Thymus (tissue), 11 donors: ENCODE results near the gene TSPAN11. TPM values are rescaled to one million over a fixed set of nuclear protein-coding genes. Genes with fewer than 3 reads are reported as not detected.

Experiments
- DNase-seq, 9 donors: peaks; one replicate each; pipeline ENCODE4 v3.0.0-alpha.2; 2013; ENCODE audit warnings: low spot score in 9 of 9, low read depth in 6 of 9, missing footprints in 1 of 9
- H3K27ac ChIP-seq, 2 donors: one replicate each; pipeline ENCODE4 v1.5.1; 2013; ENCODE audit warnings: control low read depth in 1 of 2, low read depth in 1 of 2, low read length in 1 of 2, mild to moderate bottlenecking in 1 of 2, moderate library complexity in 1 of 2
- H3K27me3 ChIP-seq, 2 donors: one replicate each; pipeline ENCODE4 v1.5.1; 2013; ENCODE audit warnings: low read length in 1 of 2; ENCODE audit not compliant: control insufficient read depth in 2 of 2, insufficient read depth in 1 of 2
- H3K36me3 ChIP-seq, 2 donors: one replicate each; pipeline ENCODE4 v1.5.1; 2013; ENCODE audit warnings: low read length in 1 of 2, mild to moderate bottlenecking in 1 of 2, moderate library complexity in 1 of 2; ENCODE audit not compliant: control insufficient read depth in 2 of 2, insufficient read depth in 2 of 2
- H3K4me1 ChIP-seq, 2 donors: one replicate each; pipeline ENCODE4 v1.5.1; 2013; ENCODE audit warnings: low read length in 2 of 2; ENCODE audit not compliant: control insufficient read depth in 2 of 2, insufficient read depth in 2 of 2
- H3K4me3 ChIP-seq, 2 donors: one replicate each; pipeline ENCODE4 v1.5.1; 2013; ENCODE audit warnings: low read length in 2 of 2, control low read depth in 1 of 2, mild to moderate bottlenecking in 1 of 2
- H3K9me3 ChIP-seq, 2 donors: one replicate each; pipeline ENCODE4 v1.5.1; 2013; ENCODE audit warnings: low read length in 1 of 2, mild to moderate bottlenecking in 1 of 2; ENCODE audit not compliant: control insufficient read depth in 2 of 2, insufficient read depth in 1 of 2
- WGBS: extraction: QIAGEN DNeasy Blood & Tissue Kit; methylation state at CpG from one replicate; pipeline ENCODE4 v1.1.7; 2013; 5-methylcytosine and 5-hydroxymethylcytosine counted together
- polyA plus RNA-seq: library from polyadenylated mRNA; stranded (reverse); fragments of 200-250 nt; gene quantifications from one replicate; pipeline ENCODE4 v1.2.3, GENCODE V29; 2013
- total RNA-seq: library from RNA; stranded (reverse); fragments of 120-200 nt; gene quantifications from one replicate; pipeline ENCODE4 v1.2.4, GENCODE V29; 2013
- donor health status: healthy.

Gene TSPAN11
- total and polyA plus RNA-seq, 2 donors = 0.21 to 0.85 TPM

DNA sequence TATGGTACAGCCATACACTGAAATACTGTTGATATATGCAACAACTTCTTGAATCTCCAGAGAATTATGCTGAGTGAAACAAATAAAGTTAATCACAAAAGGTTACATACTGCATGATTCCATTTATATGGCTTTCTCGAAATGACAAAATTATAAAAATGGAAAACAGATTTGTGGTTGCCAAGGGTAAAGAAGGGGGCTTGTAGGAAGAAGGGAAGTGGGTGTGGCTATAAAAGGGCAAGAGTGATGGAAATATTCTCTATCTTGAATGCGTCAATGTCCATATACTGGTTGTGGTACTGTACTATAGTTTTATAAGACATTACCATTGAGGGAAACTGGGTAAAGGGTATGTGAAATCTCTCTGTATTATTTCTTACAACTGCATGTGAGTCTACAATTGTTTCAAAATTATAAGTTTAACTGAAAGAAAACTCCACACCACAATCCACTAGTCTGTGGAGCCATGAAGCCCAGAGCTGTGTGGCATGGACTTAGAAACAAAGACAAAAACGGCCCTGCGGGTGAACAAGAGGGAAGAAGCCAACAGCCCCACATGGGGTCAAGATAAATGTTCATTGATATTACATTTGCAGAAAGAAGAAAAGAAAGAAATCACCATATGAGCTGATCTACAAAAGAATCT, 18.3 kb upstream of the TSPAN11 start:
- no peaks in the 10 kb centered on the region for H3K9me3 ChIP-seq
- no peaks in the 10 kb centered on the region for H3K36me3 ChIP-seq
- no peak overlapping the region for H3K27ac ChIP-seq
- WGBS = 94% methylated on average over 4 of the region's 4 CpGs
- H3K4me1 ChIP-seq = no peaks in the 10 kb centered on the region
- H3K4me3 ChIP-seq = no peak overlapping the region
- H3K27me3 ChIP-seq = no peaks in the 10 kb centered on the region
- DNase-seq = no peak

DNA sequence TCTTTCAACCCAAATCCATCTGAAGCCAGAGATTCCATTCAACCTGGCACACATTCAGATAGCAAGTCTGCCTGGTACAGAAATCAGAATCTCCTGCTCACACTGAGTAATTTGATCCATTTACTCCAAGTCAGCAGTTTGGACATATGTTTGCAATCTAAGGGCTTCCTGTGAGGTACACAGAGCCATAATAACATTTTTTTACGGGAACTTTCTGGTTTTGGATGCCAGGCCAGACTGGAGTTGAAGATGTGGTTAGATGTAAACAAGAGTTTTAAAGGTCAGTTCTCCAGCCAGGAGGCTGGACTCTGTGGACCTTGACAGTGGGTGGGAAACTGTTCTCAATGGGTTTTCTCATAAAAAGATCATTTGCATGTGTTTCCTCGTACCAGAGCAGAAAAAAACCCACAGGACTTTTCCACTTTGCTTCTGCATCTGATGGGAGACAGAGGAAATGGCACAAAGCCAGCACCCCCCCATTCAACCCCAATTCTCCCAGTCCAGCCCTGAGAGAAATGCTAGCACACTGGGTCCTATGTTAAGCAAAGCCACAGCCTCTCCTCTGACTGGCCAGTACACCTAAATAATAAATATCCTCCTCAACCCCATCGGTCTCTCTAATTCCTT, 17.7 kb upstream of the TSPAN11 start:
- H3K27ac ChIP-seq = no peak overlapping the region
- H3K9me3 ChIP-seq = no peaks in the 10 kb centered on the region
- 88% methylated on average over 3 of the region's 3 CpGs for WGBS
- no peaks in the 10 kb centered on the region for H3K27me3 ChIP-seq
- no peaks in the 10 kb centered on the region for H3K4me1 ChIP-seq
- DNase-seq = no peak
- H3K4me3 ChIP-seq = no peak overlapping the region
- H3K36me3 ChIP-seq = no peaks in the 10 kb centered on the region

DNA sequence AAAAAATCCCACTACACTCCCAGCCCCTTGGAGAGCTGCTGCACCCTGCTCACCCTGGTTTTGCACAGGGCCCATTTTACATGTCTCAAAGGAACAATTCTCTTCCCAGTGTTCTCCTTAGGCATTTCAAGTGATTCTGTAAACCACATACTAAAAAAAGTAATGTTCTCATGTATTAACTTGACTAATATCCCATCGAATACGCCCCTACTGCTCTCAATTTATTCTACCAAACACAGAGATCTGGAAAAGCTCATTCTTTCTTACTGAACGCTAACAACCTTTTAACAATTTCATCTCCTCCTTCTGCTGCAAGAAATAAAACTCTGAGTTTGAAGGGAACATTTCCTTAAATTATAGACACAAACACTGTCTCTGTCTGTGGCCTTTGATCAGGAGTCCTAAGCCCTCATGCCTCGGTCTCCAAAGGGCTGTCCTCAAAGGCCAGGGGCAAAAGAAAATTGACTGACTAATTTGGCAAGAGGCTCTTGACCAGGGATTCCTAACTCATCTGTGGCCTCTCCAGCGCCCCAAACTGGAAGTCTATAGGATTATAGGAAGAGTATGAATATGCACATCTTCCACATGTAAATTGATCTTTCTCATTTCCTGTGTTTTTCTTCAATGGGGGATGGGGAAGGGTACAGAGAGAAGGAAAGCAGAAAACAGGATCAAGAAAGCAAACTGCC, 17.1 kb upstream of the TSPAN11 start:
- H3K27me3 ChIP-seq = no peaks in the 10 kb centered on the region
- H3K36me3 ChIP-seq = no peaks in the 10 kb centered on the region
- DNase-seq = no peak
- 95% methylated on average over 5 of the region's 5 CpGs for WGBS
- no peak overlapping the region for H3K4me3 ChIP-seq
- H3K4me1 ChIP-seq = no peaks in the 10 kb centered on the region
- no peak overlapping the region for H3K27ac ChIP-seq
- H3K9me3 ChIP-seq = no peaks in the 10 kb centered on the region

DNA sequence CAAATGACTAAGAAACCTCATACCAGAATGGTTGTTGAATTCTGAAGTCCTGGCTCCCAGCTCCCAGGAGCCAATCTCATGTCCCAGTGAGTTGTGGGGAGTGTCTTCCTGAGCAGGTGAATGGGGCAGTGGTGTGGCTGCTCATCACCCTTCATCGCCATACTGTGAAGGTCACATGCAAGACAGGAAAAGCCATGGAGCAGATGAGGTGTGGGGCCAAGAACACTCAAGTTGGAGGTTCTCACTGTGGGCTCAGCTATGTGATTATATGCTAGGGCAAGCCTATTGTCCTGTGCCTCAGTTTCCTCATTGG, 16.6 kb upstream of the TSPAN11 start:
- WGBS = 97% methylated on average over 1 of the region's 1 CpG
- DNase-seq = no peak
- no peaks in the 10 kb centered on the region for H3K9me3 ChIP-seq

DNA sequence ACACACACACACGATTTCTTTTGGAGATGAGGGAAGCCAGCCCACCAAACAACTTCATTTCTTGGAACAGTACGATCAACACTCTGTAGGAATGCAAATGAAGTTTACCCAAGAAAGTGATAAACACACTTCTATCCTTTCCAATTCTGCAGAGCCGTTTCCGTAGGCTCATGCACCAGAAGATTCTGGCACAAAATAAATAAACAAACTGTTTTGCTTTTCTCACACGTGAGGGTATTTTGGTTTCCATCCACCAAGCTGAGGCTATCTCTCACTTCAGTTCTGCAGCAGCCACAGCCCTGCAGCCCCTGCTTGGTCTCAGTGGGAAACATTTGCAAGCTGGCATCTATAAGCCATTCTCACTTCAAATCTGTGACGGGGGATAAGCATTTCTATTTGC, 15.3 kb upstream of the TSPAN11 start:
- DNase-seq = no peak
- 93% methylated on average over 6 of the region's 6 CpGs for WGBS
- no peaks in the 10 kb centered on the region for H3K27me3 ChIP-seq
- no peaks in the 10 kb centered on the region for H3K36me3 ChIP-seq
- H3K27ac ChIP-seq = no peak overlapping the region
- H3K4me1 ChIP-seq = peaks cover 0 to 4% of the 10 kb centered on the region in 2 donors
- no peak overlapping the region for H3K4me3 ChIP-seq
- H3K9me3 ChIP-seq = no peaks in the 10 kb centered on the region

More for the DNA sequence above, 16.6 kb upstream of the TSPAN11 start:
- peaks cover 0 to 4% of the 10 kb centered on the region in 2 donors for H3K4me1 ChIP-seq
- no peak overlapping the region for H3K4me3 ChIP-seq
- H3K27ac ChIP-seq = no peak overlapping the region
- no peaks in the 10 kb centered on the region for H3K27me3 ChIP-seq
- H3K36me3 ChIP-seq = no peaks in the 10 kb centered on the region

DNA sequence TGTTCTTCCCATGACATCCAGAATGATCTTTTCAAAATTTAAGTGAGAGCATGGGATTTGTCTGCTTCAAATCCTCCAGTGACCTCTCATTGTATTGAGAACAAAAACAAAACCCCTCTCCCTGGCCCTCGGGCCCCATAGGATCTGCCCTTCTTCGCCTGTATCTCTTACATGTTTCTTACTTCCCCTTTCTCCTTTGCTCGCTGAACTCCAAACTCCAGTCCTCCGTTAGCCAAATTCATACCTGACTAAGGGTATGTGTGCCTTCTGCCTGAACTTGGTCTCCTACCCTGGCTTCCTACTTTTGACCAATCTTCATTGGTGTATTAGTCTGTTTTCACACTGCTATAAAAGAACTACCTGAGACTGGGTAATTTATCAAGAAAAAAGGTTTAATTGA, 13.2 kb upstream of the TSPAN11 start:
- peaks cover 0 to 4% of the 10 kb centered on the region in 2 donors for H3K4me1 ChIP-seq
- no peaks in the 10 kb centered on the region for H3K36me3 ChIP-seq
- no peaks in the 10 kb centered on the region for H3K27me3 ChIP-seq
- 42% methylated on average over 4 of the region's 4 CpGs for WGBS
- H3K27ac ChIP-seq = no peak overlapping the region
- no peak overlapping the region for H3K4me3 ChIP-seq
- DNase-seq = no peak
- H3K9me3 ChIP-seq = no peaks in the 10 kb centered on the region

DNA sequence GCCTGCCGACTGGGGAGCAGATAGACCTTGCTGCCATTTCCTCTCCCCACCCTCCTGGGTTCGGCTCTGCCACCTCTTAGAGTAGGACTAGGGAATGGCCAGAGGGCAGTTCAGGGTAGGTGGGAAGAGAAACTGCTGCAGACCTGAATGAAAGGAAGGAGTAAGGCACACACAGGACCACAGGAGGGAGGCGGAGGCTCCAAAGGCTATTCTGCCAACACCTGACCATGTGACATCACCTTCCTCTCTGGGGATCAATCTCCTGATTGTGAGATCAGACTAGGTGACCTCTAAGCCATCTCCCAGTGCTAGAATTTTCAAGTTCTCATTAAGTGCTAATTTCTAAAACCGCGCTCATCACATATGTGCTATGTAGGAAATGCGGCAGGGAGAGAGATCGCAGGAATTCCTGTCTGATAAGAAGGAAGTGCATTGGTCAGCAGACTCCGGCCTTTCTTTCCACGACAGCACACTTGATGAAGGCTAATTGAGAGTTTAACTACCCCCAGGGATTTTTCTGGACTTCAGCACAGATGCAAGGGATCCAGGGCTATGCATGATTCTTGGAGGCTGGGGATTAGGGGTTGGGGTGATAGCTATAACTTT, 11.5 kb upstream of the TSPAN11 start:
- Histone ChIP-seq H3K4me1 (peaks cover 0 to 4% of the 10 kb centered on the region in 2 donors), H3K9me3 (no peaks in the 10 kb centered on the region), H3K4me3 (no peak overlapping the region), H3K36me3 (no peaks in the 10 kb centered on the region), H3K27me3 (no peaks in the 10 kb centered on the region), H3K27ac (no peak overlapping the region)
- WGBS = 82% methylated on average over 9 of the region's 9 CpGs
- DNase-seq = no peak

DNA sequence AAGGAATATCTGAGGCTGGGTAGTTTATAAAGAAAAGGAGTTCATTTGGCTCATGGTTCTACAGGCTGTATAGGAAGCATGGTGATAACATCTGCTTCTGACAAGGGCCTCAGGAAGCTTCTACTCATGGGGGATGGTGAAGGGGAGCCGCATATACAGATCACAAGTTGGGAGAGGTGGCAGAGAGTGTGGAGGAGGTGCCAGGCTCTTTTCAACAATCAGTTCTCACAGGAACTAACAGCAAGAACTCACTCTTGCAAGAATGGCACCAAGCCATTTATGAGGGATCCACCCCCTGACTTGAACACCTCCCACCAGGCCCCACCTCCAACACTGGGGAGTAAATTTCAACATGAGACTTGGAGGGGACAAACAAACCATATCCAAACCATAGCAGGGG, 3.5 kb upstream of the TSPAN11 start:
- 100% methylated on average over 1 of the region's 1 CpG for WGBS
- peaks cover 0 to 9% of the 10 kb centered on the region in 2 donors for H3K9me3 ChIP-seq
- H3K4me3 ChIP-seq = no peak overlapping the region
- H3K36me3 ChIP-seq = no peaks in the 10 kb centered on the region
- H3K27me3 ChIP-seq = peaks cover 31 to 48% of the 10 kb centered on the region in 2 donors
- DNase-seq = no peak
- H3K4me1 ChIP-seq = peaks cover 4 to 9% of the 10 kb centered on the region in 2 donors
- no peak overlapping the region for H3K27ac ChIP-seq

DNA sequence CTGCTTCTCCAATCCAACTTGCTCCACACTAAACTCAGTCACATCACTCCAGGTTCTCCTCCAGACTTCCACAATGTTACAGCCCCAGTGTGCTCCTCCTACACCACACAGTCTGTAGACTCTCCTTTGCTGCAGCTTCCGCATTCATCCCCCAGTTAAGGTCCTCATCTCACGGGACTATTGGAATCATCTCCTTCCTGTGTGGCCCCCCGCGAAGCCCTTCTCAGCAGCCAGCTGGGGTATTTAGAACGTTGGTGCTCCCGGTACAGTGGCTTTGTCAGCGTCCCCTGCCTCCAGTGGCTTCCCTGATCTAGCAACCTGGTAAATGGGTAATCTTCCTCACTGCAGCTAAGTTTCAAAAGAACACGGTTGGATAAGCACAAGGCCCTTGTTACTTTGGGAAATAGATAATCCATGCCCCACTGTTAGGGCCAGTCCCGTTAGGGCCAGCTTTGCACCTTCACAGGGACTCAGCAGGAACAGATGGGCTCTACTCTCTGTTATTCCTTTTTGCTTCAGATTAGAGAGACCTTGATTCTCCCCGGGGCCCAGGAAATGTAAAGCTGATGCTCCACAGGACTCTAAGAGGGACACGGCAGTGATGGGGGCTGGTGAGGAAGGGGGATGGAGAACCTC, 823 bp upstream of the TSPAN11 start:
- Histone ChIP-seq H3K36me3 (no peaks in the 10 kb centered on the region), H3K4me3 (no peak overlapping the region), H3K9me3 (peaks cover 0 to 9% of the 10 kb centered on the region in 2 donors), H3K27me3 (peaks cover 43 to 74% of the 10 kb centered on the region in 2 donors), H3K4me1 (peaks cover 4 to 9% of the 10 kb centered on the region in 2 donors), H3K27ac (no peak overlapping the region)
- WGBS = 70% methylated on average over 11 of the region's 11 CpGs
- DNase-seq = peak in 1 of 9 donors; percentile 8
